Progenitor cell of endocrine pancreas (in vitro differentiated cells): Measurements from ENCODE around the gene BMP10. TPM values are rescaled to one million over a fixed set of nuclear protein-coding genes. Genes with fewer than 3 reads are reported as not detected.

Source experiments
- DNase-seq: peaks from one replicate; pipeline ENCODE4 v3.0.0; 2021; ENCODE audit warnings: low spot score; ENCODE audit not compliant: unreplicated experiment
- H3K27ac Mint-ChIP-seq: 2 replicates; pipeline ENCODE4 v1.8.0; 2021; ENCODE audit warnings: mild to moderate bottlenecking, moderate library complexity, mixed read lengths
- H3K27me3 Mint-ChIP-seq: 2 replicates; pipeline ENCODE4 v1.8.0; 2021; ENCODE audit warnings: mixed read lengths
- H3K36me3 Mint-ChIP-seq: 2 replicates; pipeline ENCODE4 v1.8.0; 2022; ENCODE audit warnings: mixed read lengths; ENCODE audit not compliant: insufficient read depth
- H3K4me1 Mint-ChIP-seq: 2 replicates; pipeline ENCODE4 v1.8.0; 2021; ENCODE audit warnings: low read depth, mixed read lengths
- H3K4me3 Mint-ChIP-seq: 2 replicates; pipeline ENCODE4 v1.8.0; 2021; ENCODE audit warnings: low read depth, mild to moderate bottlenecking, moderate library complexity, mixed read lengths
- H3K9me3 Mint-ChIP-seq: 2 replicates; pipeline ENCODE4 v1.8.0; 2021; ENCODE audit warnings: low read depth, mixed read lengths
- total RNA-seq: library from RNA; stranded (reverse); gene quantifications from 2 replicates; pipeline ENCODE4 v1.2.1, GENCODE V29; 2021
- TF ChIP-seq, protein P1 (sequence below): fragments of 200-600 bp; sonication (generic); IDR thresholded peaks from one replicate; pipeline ENCODE4 v1.5.0; 2021; ENCODE audit warnings: antibody characterized with exemption, mild to moderate bottlenecking; ENCODE audit not compliant: unreplicated experiment

The BMP10 gene
- total RNA-seq, 1 donor from 2014 or later: not detected

DNA sequence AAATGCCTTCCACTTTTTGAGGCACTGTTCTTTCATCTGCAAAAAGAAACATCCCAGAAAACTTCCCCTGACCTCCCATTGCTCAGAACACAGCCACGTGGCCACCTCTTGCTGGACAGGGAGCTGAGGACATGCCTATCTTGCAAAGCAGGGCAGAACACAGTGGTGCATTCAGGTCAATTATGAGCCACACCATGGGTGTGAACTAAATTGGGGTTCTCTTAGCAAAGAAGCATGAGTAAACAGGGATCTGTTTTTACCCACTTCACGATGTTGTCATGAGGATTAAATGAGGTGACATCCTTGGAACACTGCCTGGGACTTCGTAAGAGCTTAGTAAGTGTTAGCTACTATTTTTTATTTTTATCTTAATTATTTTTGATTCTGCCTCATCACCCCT, 25.1 kb downstream of the BMP10 start:
- Mint-ChIP-seq H3K27ac (no peak overlapping the region), H3K27me3 (peaks cover 8% of the 10 kb centered on the region), H3K9me3 (no peaks in the 10 kb centered on the region), H3K36me3 (no peaks in the 10 kb centered on the region), H3K4me3 (no peak overlapping the region), H3K4me1 (peaks cover 4% of the 10 kb centered on the region)
- DNase-seq: no peak
- TF ChIP-seq, protein P1, sequence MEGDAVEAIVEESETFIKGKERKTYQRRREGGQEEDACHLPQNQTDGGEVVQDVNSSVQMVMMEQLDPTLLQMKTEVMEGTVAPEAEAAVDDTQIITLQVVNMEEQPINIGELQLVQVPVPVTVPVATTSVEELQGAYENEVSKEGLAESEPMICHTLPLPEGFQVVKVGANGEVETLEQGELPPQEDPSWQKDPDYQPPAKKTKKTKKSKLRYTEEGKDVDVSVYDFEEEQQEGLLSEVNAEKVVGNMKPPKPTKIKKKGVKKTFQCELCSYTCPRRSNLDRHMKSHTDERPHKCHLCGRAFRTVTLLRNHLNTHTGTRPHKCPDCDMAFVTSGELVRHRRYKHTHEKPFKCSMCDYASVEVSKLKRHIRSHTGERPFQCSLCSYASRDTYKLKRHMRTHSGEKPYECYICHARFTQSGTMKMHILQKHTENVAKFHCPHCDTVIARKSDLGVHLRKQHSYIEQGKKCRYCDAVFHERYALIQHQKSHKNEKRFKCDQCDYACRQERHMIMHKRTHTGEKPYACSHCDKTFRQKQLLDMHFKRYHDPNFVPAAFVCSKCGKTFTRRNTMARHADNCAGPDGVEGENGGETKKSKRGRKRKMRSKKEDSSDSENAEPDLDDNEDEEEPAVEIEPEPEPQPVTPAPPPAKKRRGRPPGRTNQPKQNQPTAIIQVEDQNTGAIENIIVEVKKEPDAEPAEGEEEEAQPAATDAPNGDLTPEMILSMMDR: no peak

GRCh38 chr2:68845043-68845442, 26.2 kb downstream of the BMP10 start:
- TF ChIP-seq, protein P1: no peak
- Mint-ChIP-seq H3K9me3 (no peaks in the 10 kb centered on the region), H3K4me3 (no peak overlapping the region), H3K27me3 (peaks cover 8% of the 10 kb centered on the region), H3K27ac (no peak overlapping the region), H3K36me3 (no peaks in the 10 kb centered on the region), H3K4me1 (no peaks in the 10 kb centered on the region)
- no peak for DNase-seq

DNA sequence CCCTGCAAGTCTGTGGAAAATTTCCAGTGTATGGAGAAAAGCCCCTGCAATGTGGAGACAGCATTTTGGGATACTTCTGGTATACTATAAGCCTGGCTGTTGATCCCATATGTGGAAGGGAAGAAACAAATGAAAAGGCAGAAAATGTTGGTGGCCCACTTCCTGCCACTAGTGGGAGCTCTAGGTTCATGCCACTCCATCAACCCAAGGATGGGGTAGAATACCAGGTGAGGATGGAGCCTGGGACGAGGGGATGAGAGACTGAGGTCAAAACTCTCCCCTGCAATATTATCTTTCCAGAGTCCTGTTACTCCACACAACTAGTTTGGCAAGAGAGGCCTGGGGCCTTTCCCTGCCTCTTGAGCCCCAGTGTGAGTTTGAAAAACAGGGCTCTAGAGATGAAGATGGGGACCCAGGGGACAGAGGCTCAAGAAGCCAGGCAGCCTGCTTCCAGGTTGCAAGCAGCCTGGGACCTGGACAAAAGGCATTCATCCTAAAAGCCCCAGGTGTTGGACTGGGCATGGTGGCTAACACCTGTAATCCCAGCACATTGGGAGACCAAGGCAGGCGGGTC, 31.9 kb downstream of the BMP10 start:
- Mint-ChIP-seq H3K4me1 (no peaks in the 10 kb centered on the region), H3K27ac (no peak overlapping the region), H3K9me3 (no peaks in the 10 kb centered on the region), H3K27me3 (no peaks in the 10 kb centered on the region), H3K4me3 (no peak overlapping the region), H3K36me3 (no peaks in the 10 kb centered on the region)
- DNase-seq: no peak
- TF ChIP-seq, protein P1: no peak

GRCh38 chr2:68838641-68839040, 32.6 kb downstream of the BMP10 start:
- Mint-ChIP-seq H3K4me1 (no peaks in the 10 kb centered on the region), H3K27me3 (no peaks in the 10 kb centered on the region), H3K9me3 (no peaks in the 10 kb centered on the region), H3K36me3 (no peaks in the 10 kb centered on the region), H3K27ac (no peak overlapping the region), H3K4me3 (no peak overlapping the region)
- DNase-seq: no peak
- TF ChIP-seq, protein P1: no peak

DNA sequence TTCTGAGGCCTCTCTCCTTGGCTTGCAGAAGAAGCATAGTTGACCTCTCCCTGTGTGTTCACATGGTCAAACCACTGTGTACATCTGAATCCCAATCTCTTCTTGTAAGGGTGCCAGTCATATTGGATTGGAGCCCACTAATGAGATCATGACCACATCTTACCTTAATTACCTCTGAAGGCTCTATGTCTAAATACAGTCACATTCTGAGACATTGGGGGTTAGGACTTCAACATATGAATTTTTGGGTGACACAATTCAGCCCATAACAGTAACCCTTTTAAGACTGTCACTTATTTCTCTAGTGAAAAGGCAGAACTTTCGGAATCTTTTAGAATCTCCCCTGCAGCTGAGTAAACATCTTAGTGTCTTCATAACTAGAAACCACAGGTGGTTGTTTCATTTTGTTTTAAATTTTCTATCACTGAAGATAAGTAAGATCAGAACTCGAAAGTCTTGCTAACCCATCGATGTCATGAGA, 33.3 kb downstream of the BMP10 start:
- Mint-ChIP-seq H3K4me1 (no peaks in the 10 kb centered on the region), H3K9me3 (no peaks in the 10 kb centered on the region), H3K27me3 (no peaks in the 10 kb centered on the region), H3K4me3 (no peak overlapping the region), H3K36me3 (no peaks in the 10 kb centered on the region), H3K27ac (no peak overlapping the region)
- DNase-seq: no peak
- TF ChIP-seq, protein P1: no peak
